C4-2B (cell line): ENCODE data around the gene HOXC5.

Experiments used
- H3K27ac ChIP-seq: fragments of 450-650 bp; 2 replicates; pipeline ENCODE4 v1.5.1; 2017
- ZFX ChIP-seq: fragments of 450-650 bp; IDR thresholded peaks from 2 replicates; pipeline ENCODE4 v1.6.1; 2017
- TF ChIP-seq, protein P1 (sequence below): fragments of 450-650 bp; conservative IDR thresholded peaks from 2 replicates; pipeline ENCODE4 v1.5.1; 2017; ENCODE audit warnings: mild to moderate bottlenecking

The HOXC5 gene

DNA sequence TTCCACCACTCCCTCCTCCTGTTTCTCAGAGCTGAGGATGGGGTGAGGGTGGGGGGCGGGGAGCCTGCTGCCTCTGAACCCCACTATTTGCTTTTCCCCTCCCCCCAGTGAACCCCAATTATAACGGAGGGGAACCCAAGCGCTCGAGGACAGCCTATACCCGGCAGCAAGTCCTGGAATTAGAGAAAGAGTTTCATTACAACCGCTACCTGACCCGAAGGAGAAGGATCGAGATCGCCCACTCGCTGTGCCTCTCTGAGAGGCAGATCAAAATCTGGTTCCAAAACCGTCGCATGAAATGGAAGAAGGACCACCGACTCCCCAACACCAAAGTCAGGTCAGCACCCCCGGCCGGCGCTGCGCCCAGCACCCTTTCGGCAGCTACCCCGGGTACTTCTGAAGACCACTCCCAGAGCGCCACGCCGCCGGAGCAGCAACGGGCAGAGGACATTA is 21.9 kb downstream of the HOXC5 start:
- H3K27ac ChIP-seq, result no peak overlapping the region
- no peak for TF ChIP-seq ZFX
- TF ChIP-seq, protein P1, sequence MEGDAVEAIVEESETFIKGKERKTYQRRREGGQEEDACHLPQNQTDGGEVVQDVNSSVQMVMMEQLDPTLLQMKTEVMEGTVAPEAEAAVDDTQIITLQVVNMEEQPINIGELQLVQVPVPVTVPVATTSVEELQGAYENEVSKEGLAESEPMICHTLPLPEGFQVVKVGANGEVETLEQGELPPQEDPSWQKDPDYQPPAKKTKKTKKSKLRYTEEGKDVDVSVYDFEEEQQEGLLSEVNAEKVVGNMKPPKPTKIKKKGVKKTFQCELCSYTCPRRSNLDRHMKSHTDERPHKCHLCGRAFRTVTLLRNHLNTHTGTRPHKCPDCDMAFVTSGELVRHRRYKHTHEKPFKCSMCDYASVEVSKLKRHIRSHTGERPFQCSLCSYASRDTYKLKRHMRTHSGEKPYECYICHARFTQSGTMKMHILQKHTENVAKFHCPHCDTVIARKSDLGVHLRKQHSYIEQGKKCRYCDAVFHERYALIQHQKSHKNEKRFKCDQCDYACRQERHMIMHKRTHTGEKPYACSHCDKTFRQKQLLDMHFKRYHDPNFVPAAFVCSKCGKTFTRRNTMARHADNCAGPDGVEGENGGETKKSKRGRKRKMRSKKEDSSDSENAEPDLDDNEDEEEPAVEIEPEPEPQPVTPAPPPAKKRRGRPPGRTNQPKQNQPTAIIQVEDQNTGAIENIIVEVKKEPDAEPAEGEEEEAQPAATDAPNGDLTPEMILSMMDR, result no peak

DNA sequence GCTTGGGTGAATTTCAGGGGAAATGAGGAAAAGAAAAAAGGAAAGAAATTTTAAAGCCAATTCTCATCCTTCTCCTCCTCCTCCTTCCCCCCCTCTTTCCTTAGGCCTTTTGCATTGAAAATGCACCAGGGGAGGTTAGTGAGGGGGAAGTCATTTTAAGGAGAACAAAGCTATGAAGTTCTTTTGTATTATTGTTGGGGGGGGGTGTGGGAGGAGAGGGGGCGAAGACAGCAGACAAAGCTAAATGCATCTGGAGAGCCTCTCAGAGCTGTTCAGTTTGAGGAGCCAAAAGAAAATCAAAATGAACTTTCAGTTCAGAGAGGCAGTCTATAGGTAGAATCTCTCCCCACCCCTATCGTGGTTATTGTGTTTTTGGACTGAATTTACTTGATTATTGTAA is 22.7 kb downstream of the HOXC5 start:
- no peak overlapping the region for H3K27ac ChIP-seq
- no peak for TF ChIP-seq ZFX
- TF ChIP-seq, protein P1, result no peak

DNA sequence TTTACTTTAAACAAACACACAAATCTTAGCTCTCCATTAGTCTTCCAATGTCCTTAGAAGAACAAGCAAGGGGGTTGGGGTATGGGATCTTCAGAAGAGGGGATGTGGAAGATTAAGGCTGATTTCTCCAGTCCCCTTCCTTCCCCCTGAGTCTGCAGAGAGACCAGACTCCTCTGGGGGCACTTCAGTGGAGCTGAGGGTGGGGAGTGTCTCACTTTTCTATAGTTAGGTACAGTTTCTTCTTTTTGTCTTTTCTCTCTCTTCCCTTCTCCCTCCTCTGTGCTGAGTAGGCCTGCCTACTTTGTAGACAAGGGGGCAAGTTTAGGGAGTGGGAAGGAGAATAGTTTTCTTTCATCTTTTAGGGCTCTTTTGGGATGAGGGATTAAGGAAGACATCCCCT is 23.3 kb downstream of the HOXC5 start:
- no peak overlapping the region for H3K27ac ChIP-seq
- TF ChIP-seq, protein P1, result no peak
- no peak for TF ChIP-seq ZFX

DNA sequence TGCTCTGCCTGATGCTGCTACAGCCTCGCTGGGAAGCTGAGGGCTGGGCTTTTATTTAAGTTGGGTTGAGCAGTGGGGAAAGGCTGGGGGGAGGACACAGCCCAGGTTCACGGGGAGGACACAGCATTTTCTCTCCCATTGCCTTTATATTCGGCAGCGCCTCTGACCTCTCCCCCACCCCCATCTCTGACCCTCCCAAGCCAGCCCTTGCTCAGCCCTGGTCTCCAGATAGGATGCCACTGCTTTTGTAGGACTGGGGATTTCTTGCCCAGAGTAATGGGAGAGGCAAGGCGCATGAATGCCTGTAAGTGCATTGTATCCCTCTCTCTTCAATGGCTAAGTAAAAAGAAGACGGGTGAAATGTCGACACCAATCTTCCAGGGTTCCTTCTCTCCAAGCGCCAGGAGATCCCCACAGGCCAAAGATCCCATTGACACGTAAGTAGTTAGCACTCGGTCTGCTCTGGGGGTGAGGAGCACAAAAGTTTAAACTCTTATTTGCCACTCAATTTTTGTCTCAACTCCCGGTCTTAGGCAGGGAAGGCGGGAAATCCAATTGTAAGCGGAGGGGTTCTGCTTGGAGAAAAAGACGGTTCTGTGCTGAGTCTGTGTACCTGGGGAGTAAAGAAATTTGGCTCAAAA is 25.4 kb downstream of the HOXC5 start:
- TF ChIP-seq, protein P1, result no peak
- TF ChIP-seq ZFX, result no peak
- no peak overlapping the region for H3K27ac ChIP-seq

DNA sequence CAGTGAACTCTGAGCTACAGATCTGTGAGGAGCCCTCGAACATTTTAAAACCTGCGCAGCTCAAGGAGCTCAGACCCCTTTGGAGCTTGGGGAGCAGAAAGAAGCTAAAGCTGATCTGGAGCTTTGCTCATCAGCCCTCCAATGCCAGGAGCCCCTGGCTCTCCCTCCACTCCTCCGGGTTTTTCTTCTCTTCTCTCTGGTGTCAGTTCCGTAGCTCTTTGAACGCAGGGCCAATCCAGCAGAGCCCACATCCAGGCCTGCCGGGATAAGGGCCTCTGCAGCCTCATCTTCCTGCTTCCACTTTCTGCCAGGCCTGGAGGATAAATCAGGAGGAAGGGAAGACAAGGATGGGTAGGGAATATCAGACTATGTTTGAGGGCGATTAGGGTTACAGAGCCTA is 26.8 kb downstream of the HOXC5 start:
- no peak overlapping the region for H3K27ac ChIP-seq
- no peak for TF ChIP-seq ZFX
- TF ChIP-seq, protein P1, result no peak

DNA sequence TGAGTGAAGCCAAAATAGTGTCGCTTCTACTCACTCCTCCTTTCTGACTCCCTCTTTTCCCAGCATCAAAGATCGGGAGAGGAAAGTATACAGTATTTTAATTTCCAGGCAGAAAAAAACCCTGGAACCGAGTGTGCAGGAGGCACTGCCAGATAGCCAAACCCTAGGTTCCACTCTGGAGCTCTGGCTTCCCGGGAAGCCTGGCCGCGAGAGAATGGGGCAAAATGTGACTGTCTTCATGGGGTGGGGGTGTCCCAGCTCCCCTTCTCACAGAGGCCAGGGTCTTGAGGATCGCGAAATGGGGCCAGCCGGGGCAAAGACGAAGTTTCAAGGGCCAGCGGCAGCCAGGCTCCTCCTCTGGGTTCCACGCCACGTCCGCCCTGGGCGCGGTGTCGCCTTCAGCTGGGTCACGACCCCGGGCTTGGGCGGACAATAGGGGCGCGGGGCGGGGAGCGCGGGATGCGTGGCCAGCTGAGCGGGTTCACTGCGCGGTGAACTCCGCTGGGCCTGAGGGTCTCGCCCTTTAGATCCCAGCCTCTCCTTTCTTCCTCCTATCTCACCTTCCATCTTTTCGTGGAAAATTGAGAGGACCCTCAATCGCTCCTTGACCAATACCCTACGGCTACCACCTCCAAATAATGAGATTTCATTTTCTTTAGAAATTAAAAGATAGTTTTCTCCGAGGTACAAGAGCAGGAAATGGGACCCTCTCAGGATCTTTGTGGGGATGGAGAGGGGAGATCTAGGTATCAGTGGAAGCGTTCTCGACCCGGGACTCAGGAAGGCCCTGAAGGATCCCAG is 27.5 kb downstream of the HOXC5 start:
- TF ChIP-seq, protein P1, result no peak
- TF ChIP-seq ZFX, result no peak
- H3K27ac ChIP-seq, result no peak overlapping the region

DNA sequence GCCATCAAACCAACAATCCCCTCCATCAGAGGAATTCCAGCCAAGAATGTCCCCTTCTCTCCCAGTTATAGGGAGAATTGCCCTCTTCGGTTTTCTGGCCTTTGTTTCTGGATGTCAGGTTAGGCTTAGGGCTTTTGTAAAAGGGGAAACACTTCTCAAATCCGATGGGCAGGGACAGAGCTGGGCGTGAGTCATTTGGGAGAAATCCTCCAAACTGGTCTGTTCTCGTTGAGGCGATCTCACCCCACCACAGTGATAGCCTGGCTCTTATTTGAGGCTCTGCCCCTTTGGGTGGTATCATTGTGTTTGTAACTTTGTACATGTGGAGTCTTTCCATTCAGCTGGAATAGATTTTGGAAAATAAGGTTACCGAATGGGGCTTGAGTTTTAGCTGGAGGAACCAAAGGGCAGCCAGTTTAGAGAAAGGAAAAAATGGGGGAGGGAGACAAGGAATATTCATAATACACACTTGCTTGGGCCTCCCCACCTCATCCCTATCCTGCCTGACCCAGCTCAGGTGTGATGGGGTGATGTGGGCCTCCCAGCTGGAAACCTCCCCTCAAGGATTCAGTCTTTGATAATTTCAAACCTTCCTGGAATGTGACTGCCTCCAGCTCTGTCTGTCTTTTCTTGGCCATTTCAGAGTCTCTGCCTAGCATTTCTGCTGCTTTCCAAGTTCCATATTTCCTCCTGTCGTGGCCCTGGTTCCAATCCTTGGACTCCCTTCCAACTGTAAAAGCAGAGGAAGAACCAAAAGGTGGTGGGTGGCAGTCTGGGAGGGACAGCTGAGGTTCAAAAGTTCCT is 28.3 kb downstream of the HOXC5 start:
- TF ChIP-seq, protein P1, result no peak
- no peak for TF ChIP-seq ZFX
- H3K27ac ChIP-seq, result no peak overlapping the region
